GM11168 (cell line): Measurements from ENCODE around the gene KLHL2.
"Not testable (repeated sequence)": the region's sequence is repeated elsewhere in the genome, so short reads cannot be mapped to it uniquely, and the experiment has no call there.

Source experiments
- in situ Hi-C: fragments of 300-500 bp; cut with MboI; formaldehyde crosslinking; loops from one replicate; pipeline ENCODE4 v1.12.0; 2022; ENCODE audit warnings: low sequenced_read_pairs; ENCODE audit not compliant: unreplicated experiment

The KLHL2 gene

GRCh38 chr4:165222651-165222994 is 15.3 kb downstream of the KLHL2 start:
- in situ Hi-C loops, result loop anchor here (25.0 kb wide), 1 partner anchor 115 kb away; the partner anchor contains the start of gene MSMO1

- in situ Hi-C loops, result not testable (repeated sequence)
Observed at GRCh38 chr4:165227401-165227800, 20.0 kb downstream of the KLHL2 start.

- in situ Hi-C loops, result not testable (repeated sequence)
Observed at GRCh38 chr4:165229490-165230200, 22.3 kb downstream of the KLHL2 start.

DNA sequence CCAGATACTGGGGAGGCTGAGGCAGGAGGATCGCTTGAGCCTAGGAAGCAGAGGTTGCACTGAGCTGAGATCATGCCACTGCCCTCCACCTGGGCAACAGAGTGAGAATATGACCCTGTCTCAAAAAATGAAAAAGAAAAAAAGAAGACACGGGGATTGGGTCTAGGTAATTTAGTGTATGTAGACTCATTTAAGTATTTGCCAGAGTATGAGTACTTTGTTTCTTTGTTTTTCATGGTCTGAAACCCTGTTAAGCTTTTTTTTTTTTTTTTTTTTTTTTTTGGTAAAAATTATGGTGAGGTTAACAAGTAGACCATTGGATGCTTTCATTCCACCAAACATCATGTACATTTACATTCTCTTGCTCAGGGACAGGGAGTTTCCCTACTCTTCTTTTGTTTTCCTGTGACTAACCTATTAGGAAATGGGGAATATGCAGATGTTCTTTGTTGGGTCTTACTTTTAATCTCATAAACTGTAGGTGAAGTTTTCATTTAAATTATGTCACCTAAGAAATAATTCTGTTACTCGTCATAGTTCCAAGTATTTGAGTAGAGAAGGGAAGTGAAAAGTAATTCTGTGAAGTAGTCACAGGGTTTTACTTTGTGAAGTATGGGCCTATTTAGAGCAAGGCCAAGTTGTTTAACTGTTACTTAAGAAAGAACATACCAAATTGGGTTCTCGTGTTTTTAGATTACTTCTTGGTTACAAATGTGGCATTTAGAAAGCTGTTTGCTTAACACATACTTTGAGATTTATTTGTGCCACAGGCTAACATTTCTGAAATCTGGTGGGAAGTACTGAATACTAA is 25.5 kb downstream of the KLHL2 start:
- in situ Hi-C loops, result not testable (repeated sequence)

- in situ Hi-C loops, result no loop called here
Observed at GRCh38 chr4:165234766-165235165, 27.4 kb downstream of the KLHL2 start.

DNA sequence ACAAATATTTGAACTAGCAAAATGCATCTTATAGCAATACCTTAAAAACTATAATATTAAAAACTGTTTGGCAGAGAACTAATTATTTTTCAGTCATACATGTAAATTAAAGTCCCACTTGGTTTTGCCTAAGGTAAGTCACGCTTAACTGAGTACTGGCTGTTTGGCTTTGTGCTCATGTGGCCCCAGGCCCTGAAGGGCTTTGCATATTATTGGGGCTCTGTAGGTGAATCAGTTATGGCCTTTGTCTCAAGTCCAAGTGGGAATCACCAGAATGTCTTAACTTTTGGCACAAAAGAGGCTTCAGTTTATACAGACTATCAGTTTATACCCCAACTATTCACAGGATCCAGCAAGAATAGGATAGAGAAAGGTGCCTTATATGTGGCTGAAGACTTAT is 29.5 kb downstream of the KLHL2 start:
- in situ Hi-C loops, result not testable (repeated sequence)

DNA sequence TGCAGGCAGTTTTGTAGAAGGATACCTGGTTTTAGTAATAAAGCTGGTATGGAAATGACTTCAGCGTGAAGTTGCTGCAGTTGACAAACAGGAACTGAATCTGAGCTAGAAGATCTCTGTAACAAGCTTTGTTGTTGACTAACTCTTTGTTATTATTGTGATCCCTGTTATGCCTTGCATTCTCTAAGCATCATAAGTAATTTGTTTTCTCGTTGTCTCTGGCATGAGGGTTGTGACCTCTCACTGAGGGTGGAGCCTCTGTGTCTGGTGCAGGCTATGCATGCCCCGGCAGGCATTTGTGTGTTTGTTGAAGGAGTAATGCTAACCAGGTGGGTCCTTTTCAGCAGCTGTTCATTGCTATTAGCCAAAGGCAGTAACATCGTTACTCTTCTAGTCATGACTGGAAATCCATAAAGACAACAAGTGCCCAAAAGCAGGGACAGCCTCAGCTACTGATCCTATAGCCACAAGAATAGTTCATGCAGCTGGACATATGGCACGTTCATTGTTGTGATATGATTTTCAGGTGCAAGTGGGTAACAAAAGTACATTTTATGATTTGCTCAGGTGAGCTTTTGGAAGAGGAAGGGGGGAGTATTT is 30.8 kb downstream of the KLHL2 start:
- in situ Hi-C loops, result not testable (repeated sequence)

DNA sequence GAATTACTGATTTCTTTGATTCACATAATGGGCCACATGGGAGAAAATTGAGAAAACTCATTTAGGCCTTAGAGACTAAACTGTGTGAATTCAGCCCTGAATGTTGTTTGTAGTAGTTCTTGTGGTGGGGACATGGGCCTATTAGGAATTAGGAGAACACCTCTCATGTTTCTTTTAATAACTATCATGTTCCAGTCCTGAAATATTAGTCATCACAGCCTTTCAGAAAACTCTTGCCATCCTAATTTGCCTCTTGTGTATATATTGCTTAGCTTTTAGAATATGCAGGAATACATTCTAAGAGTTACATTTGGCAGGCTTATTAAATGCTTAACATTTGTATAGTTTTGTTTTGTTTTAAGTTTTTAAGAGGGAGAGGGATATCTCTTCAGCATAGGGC is 33.4 kb downstream of the KLHL2 start:
- in situ Hi-C loops, result not testable (repeated sequence)

- in situ Hi-C loops, result not testable (repeated sequence)
Observed at GRCh38 chr4:165244148-165244547, 36.8 kb downstream of the KLHL2 start.

DNA sequence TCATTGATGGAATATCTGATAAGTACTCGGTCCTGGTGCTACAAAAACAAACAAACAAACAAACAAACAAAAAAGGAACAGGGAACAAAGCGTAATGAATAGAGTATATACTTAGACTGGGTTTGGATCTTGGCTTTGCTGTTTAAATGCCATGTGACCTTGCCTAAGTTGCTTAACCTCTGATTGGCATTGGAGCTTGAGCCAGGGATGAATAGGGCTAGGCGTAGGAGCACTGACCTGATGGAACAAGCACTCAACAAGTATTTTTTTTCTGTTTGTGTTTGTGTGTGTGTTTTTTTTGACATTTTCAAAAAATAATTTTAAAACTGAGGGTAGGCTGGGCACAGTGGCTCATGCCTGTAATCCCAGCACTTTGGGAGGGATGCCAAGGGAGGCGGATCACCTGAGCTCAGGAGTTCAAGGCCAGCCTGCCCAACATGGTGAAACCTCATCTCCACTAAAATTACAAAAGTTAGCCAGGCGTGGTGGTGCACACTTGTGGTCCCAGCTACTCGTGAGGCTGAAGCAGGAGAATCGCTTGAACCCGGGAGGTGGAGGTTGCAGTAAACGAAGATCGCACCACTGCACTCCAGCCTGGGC is 37.3 kb downstream of the KLHL2 start:
- in situ Hi-C loops, result not testable (repeated sequence)

DNA sequence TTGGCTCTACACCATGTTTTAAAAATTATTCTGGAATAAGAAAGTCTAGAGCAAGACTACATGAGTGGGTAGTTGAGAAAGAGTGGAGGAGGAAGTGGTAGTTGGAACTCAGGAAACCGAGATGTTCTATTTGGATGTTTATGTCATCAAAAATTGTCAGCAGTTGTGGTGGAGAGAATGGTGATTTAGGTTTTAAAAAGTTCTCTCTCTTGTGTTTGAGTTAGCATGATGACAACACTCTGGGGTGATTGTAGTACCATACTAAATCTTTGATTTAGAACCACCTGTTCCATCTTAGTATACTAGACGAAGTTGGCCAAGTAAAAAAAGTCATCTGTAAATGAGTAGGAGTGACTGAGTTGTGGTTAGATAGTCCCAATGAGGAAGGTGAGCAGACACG is 40.7 kb downstream of the KLHL2 start:
- in situ Hi-C loops, result no loop called here

DNA sequence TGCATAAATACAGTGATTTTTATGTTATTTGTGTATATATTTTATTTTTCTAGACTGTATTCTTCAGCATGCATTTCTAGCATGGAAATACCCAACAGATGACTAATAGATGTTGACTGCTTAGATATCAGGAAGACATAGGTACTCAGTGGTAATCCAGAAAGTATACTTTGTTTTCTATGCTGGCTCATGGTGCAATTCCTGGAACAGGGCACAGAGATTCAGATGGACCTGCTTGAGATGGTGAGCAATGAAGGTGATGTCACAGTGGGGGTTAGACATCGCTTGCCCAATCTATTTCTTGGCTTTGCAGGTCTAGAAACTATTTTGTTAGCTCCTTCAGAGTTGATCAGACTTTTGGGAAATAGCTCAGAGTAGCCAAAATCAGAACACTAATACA is 41.5 kb downstream of the KLHL2 start:
- in situ Hi-C loops, result not testable (repeated sequence)

GRCh38 chr4:165254771-165255170 is 47.4 kb downstream of the KLHL2 start:
- in situ Hi-C loops, result not testable (repeated sequence)

GRCh38 chr4:165255439-165255838 is 48.1 kb downstream of the KLHL2 start:
- in situ Hi-C loops, result not testable (repeated sequence)

GRCh38 chr4:165256074-165256659 is 48.8 kb downstream of the KLHL2 start:
- in situ Hi-C loops, result not testable (repeated sequence)

DNA sequence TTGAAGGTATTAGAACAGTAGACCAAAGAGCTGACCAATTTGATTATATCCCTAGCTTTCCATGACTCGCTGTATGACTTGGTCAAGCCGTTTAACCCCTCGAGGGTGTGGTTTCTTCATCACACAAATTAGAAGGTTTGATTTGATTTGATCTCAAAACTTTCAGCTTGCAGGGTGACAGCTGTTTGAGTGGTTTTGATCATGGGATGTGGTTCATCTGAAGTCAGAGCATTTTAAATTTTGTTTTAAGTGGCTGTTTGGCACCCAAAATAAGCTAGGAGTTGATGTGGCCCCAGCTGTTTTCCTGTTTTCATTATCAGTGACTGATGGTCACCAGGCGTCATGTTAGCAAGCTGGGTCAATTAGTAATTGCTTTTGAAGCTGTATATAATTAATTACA is 52.4 kb downstream of the KLHL2 start:
- in situ Hi-C loops, result not testable (repeated sequence)

DNA sequence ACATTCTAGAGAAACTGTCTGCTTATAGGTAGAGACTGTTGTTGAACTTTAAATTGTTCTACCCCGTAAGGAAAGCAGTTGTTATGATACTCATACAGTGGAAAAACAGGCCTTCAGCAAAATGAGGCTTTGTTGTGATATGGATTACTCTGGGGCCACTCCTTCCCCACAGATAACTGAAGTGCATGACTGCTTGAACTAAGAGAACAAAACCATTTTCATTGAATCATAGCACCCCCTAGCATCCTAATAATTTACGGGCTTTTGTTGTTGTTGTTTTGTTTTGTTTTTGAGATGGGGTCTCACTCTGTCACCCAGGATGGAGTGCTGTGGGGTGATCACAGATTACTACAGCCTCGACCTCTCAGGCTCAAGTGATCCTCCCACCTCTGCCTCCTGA is 54.9 kb downstream of the KLHL2 start:
- in situ Hi-C loops, result not testable (repeated sequence)

DNA sequence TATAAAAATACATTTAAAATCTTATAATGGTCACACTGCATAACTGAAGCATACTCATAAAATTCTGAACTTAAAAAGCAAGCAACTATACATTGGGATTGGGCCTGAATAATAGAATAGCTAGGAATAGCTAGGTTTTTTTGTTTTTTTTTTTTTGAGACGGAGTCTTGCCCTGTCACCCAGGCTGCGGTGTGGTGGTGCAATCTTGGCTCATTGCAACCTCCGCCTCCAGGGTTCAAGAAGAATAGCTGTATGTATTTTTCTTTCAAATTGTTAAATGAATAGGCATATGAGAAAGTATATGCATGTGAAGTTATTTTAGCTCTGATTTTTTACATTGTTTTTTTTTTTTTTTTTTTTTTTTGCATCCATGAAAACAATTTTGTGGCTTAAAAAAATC is 56.1 kb downstream of the KLHL2 start:
- in situ Hi-C loops, result not testable (repeated sequence)

GRCh38 chr4:165269931-165270330 is 62.6 kb downstream of the KLHL2 start:
- in situ Hi-C loops, result not testable (repeated sequence)

DNA sequence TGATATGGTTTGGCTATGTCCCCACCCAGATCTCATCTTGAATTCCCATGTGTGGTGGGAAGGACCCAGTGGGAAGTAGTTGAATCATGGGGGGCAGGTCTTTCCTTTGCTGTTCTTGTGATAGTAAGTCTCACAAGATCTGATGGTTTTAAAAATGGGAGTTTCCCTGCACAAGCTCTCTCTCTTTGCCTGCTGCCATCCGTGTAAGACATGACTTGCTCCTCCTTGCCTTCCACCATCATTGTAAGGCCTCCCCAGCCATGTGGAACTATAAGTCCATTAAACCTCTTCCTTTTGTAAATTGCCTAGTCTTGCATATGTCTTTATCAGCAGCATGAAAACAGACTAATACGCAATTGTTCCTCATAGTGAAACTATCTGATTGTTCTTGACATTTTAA is 66.1 kb downstream of the KLHL2 start:
- in situ Hi-C loops, result not testable (repeated sequence)
